HepG2 (cell line): ENCODE data around the gene SH3GLB2. TPM values are rescaled to one million over a fixed set of nuclear protein-coding genes. Genes with fewer than 3 reads are reported as not detected.

Experiments
- ATF1 ChIP-seq: IDR thresholded peaks from 2 replicates; pipeline ENCODE4 v1.6.1; 2016; ENCODE audit warnings: mild to moderate bottlenecking, control low read depth
- FUBP1 ChIP-seq: sonication (generic); formaldehyde crosslinking; IDR thresholded peaks from 2 replicates; pipeline ENCODE4 v1.5.1; 2020; ENCODE audit warnings: missing genetic modification reagents, mild to moderate bottlenecking, borderline replicate concordance
- HDAC6 ChIP-seq: fragments of 200-600 bp; sonication (generic); IDR thresholded peaks from 2 replicates; pipeline ENCODE4 v1.7.0; 2017; ENCODE audit warnings: mild to moderate bottlenecking, antibody characterized with exemption, low read length, low read depth
- KLF13 ChIP-seq: sonication (generic); formaldehyde crosslinking; IDR thresholded peaks from 2 replicates; pipeline ENCODE4 v1.4.0; 2020; ENCODE audit warnings: mild to moderate bottlenecking, missing genetic modification reagents
- MEIS2 ChIP-seq: sonication (generic); formaldehyde crosslinking; IDR thresholded peaks from 2 replicates; pipeline ENCODE4 v1.9.0; 2021; ENCODE audit warnings: mild to moderate bottlenecking, missing genetic modification reagents
- MIER2 ChIP-seq: IDR thresholded peaks from 2 replicates; pipeline ENCODE4 v1.6.1; 2016; ENCODE audit warnings: missing biosample characterization, missing genetic modification reagents
- TSC22D2 ChIP-seq: sonication (generic); formaldehyde crosslinking; IDR thresholded peaks from 2 replicates; pipeline ENCODE4 v1.5.1; 2020; ENCODE audit warnings: missing genetic modification reagents, mild to moderate bottlenecking, borderline replicate concordance
- U2AF2 ChIP-seq: fragments of 200-400 bp; formaldehyde crosslinking; IDR thresholded peaks from 2 replicates; pipeline ENCODE4 v1.6.1; 2017; ENCODE audit warnings: low read depth, mild to moderate bottlenecking, low read length
- ZBTB34 ChIP-seq: sonication (generic); formaldehyde crosslinking; IDR thresholded peaks from 2 replicates; pipeline ENCODE4 v1.8.0; 2022; ENCODE audit warnings: mild to moderate bottlenecking, missing genetic modification reagents
- ZFYVE20 ChIP-seq: sonication (generic); formaldehyde crosslinking; IDR thresholded peaks from 2 replicates; pipeline ENCODE4 v1.8.0; 2023; ENCODE audit warnings: low read depth, mild to moderate bottlenecking, moderate library complexity, missing genetic modification reagents, borderline replicate concordance
- ZKSCAN1 ChIP-seq: fragments of 150-350 bp; IDR thresholded peaks from 2 replicates; pipeline ENCODE4 v1.6.1; 2014; ENCODE audit warnings: low read length
- ZZZ3 ChIP-seq: sonication (generic); formaldehyde crosslinking; IDR thresholded peaks from 2 replicates; pipeline ENCODE4 v1.4.0; 2020; ENCODE audit warnings: missing genetic modification reagents, mild to moderate bottlenecking, borderline replicate concordance
- polyA plus RNA-seq, 8 experiments: library from polyadenylated mRNA; depleted of rRNA in 3 of 8; stranded (reverse) in 7 of 8; unstranded in 1 of 8; fragments of >200 nt; fragmentation: Illumina TruSeq in 4 of 8; extraction: Trizol in 4 of 8; gene quantifications; 2 replicates each; pipeline versions ENCODE4 v1.2.1 to v1.2.3, GENCODE V29; 2011 to 2016; ENCODE audit warnings: low read depth in 4 of 8, missing spikeins in 1 of 8, mixed read lengths in 1 of 8; ENCODE audit not compliant: insufficient read depth in 1 of 8
- total RNA-seq, 5 experiments: library from RNA; depleted of rRNA; stranded (reverse); fragments of >200 nt; fragmentation: Illumina TruSeq; extraction: Trizol; gene quantifications; 2 replicates each; pipeline ENCODE4 v1.2.3, GENCODE V29; 2016; ENCODE audit warnings: low read depth in 1 of 5
- TF ChIP-seq, protein P1 (sequence below): sonication (generic); formaldehyde crosslinking; IDR thresholded peaks from 2 replicates; pipeline ENCODE4 v1.4.0; 2020; ENCODE audit warnings: missing genetic modification reagents
- TF ChIP-seq, protein P2 (sequence below), 2 experiments: fragments of 450-650 bp in 1 of 2; sonication (generic) in 1 of 2; formaldehyde crosslinking; IDR thresholded peaks; 2 replicates each; pipeline versions ENCODE4 v1.5.0 to v1.8.0; 2020 to 2022; ENCODE audit warnings: mild to moderate bottlenecking in 1 of 2, missing genetic modification reagents in 1 of 2
- TF ChIP-seq, protein P3 (sequence below): IDR thresholded peaks from 2 replicates; pipeline ENCODE4 v1.6.1; 2016; ENCODE audit warnings: missing compliant biosample characterization, missing genetic modification reagents, borderline replicate concordance

SH3GLB2 gene
- total and polyA plus RNA-seq, 2 of the 13 experiments (the other 11 are each of a cell fraction or from before 2014, with no cell fraction given): 24.0 to 40.6 TPM

- no peak for TF ChIP-seq FUBP1 (CRISPR knock-in tag)
- no peak; the same call in 1 of the 2 replicates for TF ChIP-seq MEIS2 (CRISPR knock-in tag)
- TF ChIP-seq, protein P1, sequence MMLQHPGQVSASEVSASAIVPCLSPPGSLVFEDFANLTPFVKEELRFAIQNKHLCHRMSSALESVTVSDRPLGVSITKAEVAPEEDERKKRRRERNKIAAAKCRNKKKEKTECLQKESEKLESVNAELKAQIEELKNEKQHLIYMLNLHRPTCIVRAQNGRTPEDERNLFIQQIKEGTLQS (CRISPR knock-in tag): 0 out of 2 replicates have a peak, but pooled peaks have one; percentile 9
- no peak for TF ChIP-seq TSC22D2
- TF ChIP-seq ZZZ3 (CRISPR knock-in tag): peak; percentile 57; the same call in 1 of the 2 replicates
- TF ChIP-seq HDAC6: no peak
- TF ChIP-seq ZKSCAN1: no peak
- TF ChIP-seq, protein P2, sequence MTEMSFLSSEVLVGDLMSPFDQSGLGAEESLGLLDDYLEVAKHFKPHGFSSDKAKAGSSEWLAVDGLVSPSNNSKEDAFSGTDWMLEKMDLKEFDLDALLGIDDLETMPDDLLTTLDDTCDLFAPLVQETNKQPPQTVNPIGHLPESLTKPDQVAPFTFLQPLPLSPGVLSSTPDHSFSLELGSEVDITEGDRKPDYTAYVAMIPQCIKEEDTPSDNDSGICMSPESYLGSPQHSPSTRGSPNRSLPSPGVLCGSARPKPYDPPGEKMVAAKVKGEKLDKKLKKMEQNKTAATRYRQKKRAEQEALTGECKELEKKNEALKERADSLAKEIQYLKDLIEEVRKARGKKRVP (CRISPR knock-in tag; IDR thresholded peaks at IDR 0.05): 0 out of 4 replicates have a peak, but pooled peaks of 1 of the 2 experiments have one; percentile 23
- 0 out of 2 replicates have a peak, but pooled peaks have one; percentile 12 for TF ChIP-seq MIER2 (CRISPR knock-in tag)
- TF ChIP-seq ATF1 (CRISPR knock-in tag): peak; percentile 60
- no peak for TF ChIP-seq ZBTB34 (CRISPR knock-in tag)
- no peak for TF ChIP-seq ZFYVE20
- TF ChIP-seq, protein P3, sequence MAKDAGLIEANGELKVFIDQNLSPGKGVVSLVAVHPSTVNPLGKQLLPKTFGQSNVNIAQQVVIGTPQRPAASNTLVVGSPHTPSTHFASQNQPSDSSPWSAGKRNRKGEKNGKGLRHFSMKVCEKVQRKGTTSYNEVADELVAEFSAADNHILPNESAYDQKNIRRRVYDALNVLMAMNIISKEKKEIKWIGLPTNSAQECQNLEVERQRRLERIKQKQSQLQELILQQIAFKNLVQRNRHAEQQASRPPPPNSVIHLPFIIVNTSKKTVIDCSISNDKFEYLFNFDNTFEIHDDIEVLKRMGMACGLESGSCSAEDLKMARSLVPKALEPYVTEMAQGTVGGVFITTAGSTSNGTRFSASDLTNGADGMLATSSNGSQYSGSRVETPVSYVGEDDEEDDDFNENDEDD (CRISPR knock-in tag): peak; percentile 60
- no peak for TF ChIP-seq U2AF2
- TF ChIP-seq KLF13: no peak
Measured at GRCh38 chr9:129036241-129036922, 8.3 kb upstream of the SH3GLB2 start, which contains the start of gene MIGA2 (continued).
